ENCODE data around the gene ANO1. TPM values are rescaled to one million over a fixed set of nuclear protein-coding genes. Genes with fewer than 3 reads are reported as not detected.

ANO1 gene
- polyA plus RNA-seq, 3 donors = not detected

DNA sequence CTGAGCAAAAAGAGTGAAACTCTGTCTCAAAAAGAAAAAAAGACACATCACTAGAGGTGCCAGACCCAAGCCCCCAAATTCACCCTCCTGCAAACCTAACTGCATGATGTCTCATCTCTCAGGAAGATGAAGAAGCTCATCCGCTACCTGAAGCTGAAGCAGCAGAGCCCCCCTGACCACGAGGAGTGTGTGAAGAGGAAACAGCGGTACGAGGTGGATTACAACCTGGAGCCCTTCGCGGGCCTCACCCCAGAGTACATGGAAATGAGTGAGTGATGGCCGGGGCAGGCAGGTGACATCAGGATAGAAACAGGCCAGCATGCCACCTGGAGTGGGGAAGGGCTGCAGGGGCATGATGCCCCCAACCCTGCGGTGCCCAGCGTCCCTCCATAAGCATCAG lies 89.0 kb downstream of the ANO1 start:
- WGBS (ENCODE audit: insufficient coverage) = 74% methylated on average over 8 of the region's 9 CpGs
- TF ChIP-seq, protein P1, sequence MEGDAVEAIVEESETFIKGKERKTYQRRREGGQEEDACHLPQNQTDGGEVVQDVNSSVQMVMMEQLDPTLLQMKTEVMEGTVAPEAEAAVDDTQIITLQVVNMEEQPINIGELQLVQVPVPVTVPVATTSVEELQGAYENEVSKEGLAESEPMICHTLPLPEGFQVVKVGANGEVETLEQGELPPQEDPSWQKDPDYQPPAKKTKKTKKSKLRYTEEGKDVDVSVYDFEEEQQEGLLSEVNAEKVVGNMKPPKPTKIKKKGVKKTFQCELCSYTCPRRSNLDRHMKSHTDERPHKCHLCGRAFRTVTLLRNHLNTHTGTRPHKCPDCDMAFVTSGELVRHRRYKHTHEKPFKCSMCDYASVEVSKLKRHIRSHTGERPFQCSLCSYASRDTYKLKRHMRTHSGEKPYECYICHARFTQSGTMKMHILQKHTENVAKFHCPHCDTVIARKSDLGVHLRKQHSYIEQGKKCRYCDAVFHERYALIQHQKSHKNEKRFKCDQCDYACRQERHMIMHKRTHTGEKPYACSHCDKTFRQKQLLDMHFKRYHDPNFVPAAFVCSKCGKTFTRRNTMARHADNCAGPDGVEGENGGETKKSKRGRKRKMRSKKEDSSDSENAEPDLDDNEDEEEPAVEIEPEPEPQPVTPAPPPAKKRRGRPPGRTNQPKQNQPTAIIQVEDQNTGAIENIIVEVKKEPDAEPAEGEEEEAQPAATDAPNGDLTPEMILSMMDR (IDR thresholded peaks at IDR 0.05) = no peak

DNA sequence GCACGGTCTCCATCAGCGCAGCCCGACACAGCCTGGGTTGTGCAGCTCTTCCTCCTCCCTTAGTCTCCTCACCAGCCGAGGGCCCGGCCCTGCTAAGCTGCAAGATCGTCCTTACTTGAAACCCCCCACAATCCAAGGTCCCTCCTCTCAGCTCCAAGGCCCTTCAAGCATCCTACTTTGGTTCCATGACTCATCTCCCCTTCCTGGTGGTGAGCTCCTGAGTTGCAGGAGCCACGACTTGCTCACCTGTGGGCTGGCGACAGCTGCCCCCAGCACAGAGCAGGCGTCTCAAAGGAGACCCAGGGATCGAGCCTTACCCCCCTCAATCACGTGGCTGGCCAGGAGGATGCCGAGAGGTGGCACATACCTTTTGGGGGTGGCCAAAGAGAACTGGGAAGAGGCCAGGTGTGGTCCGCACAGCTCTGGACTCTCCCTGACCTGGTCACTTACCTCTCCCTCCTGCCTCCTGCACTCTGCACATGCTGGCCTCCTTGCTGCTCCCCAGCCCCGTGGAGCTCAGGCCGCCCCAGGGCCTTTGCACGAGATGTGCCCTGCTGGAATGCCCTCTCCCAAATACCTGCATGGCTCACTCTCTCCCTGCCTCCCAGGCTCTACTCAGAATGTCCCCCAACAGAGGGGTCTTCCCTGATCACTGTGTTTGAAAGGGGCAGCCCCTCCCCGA lies 89.7 kb downstream of the ANO1 start:
- 88% methylated on average over 16 of the region's 17 CpGs for WGBS (ENCODE audit: insufficient coverage)
- Histone ChIP-seq H3K79me2 (ENCODE audit: insufficient read depth, low read length) (no peaks in the 10 kb centered on the region), H3K9ac (ENCODE audit: insufficient read depth, low read length, poor library complexity, severe bottlenecking) (no peak overlapping the region), H3K27me3 (ENCODE audit: control insufficient read depth in 2 of 2, insufficient read depth in 2 of 2, low read length in 2 of 2) (no peaks in the 10 kb centered on the region), H4K20me1 (ENCODE audit: insufficient read depth, low read length) (no peaks in the 10 kb centered on the region), H3K4me1 (ENCODE audit: control insufficient read depth in 1 of 2, insufficient read depth in 2 of 2, low read length in 2 of 2) (no peaks in the 10 kb centered on the region), H3K4me2 (replicated peaks; ENCODE audit: extremely low read depth, low read length, poor library complexity, severe bottlenecking) (no peak overlapping the region), H3K4me3 (replicated peaks in 1 of 3; ENCODE audit: low read depth in 2 of 3, low read length in 3 of 3) (no peak overlapping the region), H3K9me3 (replicated peaks in 1 of 2; ENCODE audit: control insufficient read depth in 1 of 2, insufficient read depth in 1 of 2, low read length in 2 of 2) (no peaks in the 10 kb centered on the region), H3K36me3 (replicated peaks in 1 of 2; ENCODE audit: control insufficient read depth in 1 of 2, insufficient read depth in 2 of 2, low read length in 2 of 2) (no peaks in the 10 kb centered on the region), H3K27ac (ENCODE audit: low read depth in 1 of 2, low read length in 2 of 2) (no peak overlapping the region), H2AFZ (ENCODE audit: insufficient read depth, low read depth, low read length, poor library complexity, severe bottlenecking) (no peak overlapping the region)
- Mint-ChIP-seq H3K4me3 (no peak overlapping the region), H3K36me3 (no peaks in the 10 kb centered on the region), H3K27ac (peak overlapping the region in 1 of 7 donors; percentile 3), H3K27me3 (ENCODE audit: low read depth in 3 of 3) (peaks cover 8 to 11% (median 10%) of the 10 kb centered on the region in 3 donors), H3K4me1 (no peaks in the 10 kb centered on the region), H3K9me3 (peaks cover 0 to 1% (median 0%) of the 10 kb centered on the region in 7 donors)
- intact Hi-C loops (cut with micrococcal nuclease) = no loop called here
- DNase-seq = no peak
- TF ChIP-seq, protein P1 (IDR thresholded peaks at IDR 0.05) = no peak

More for the DNA sequence above, 89.0 kb downstream of the ANO1 start:
- H3K4me1 ChIP-seq (ENCODE audit: control insufficient read depth in 1 of 2, insufficient read depth in 2 of 2, low read length in 2 of 2) = no peaks in the 10 kb centered on the region
- no peak overlapping the region for H3K4me3 Mint-ChIP-seq
- H3K9me3 ChIP-seq (replicated peaks in 1 of 2; ENCODE audit: control insufficient read depth in 1 of 2, insufficient read depth in 1 of 2, low read length in 2 of 2) = no peaks in the 10 kb centered on the region
- peaks cover 0 to 1% (median 0%) of the 10 kb centered on the region in 7 donors for H3K9me3 Mint-ChIP-seq
- no peaks in the 10 kb centered on the region for H3K36me3 ChIP-seq (replicated peaks in 1 of 2; ENCODE audit: control insufficient read depth in 1 of 2, insufficient read depth in 2 of 2, low read length in 2 of 2)
- H3K4me3 ChIP-seq (replicated peaks in 1 of 3; ENCODE audit: low read depth in 2 of 3, low read length in 3 of 3) = no peak overlapping the region
- H3K27me3 Mint-ChIP-seq (ENCODE audit: low read depth in 3 of 3) = peaks cover 6 to 11% (median 9%) of the 10 kb centered on the region in 3 donors
- DNase-seq = no peak
- no peak overlapping the region for H3K27ac ChIP-seq (ENCODE audit: low read depth in 1 of 2, low read length in 2 of 2)
- H3K4me1 Mint-ChIP-seq = no peaks in the 10 kb centered on the region
- peak overlapping the region in 1 of 7 donors; percentile 18 for H3K27ac Mint-ChIP-seq
- no peaks in the 10 kb centered on the region for H4K20me1 ChIP-seq (ENCODE audit: insufficient read depth, low read length)
- H3K4me2 ChIP-seq (replicated peaks; ENCODE audit: extremely low read depth, low read length, poor library complexity, severe bottlenecking) = no peak overlapping the region
- no peak overlapping the region for H2AFZ ChIP-seq (ENCODE audit: insufficient read depth, low read depth, low read length, poor library complexity, severe bottlenecking)
- no peak overlapping the region for H3K9ac ChIP-seq (ENCODE audit: insufficient read depth, low read length, poor library complexity, severe bottlenecking)
- no peaks in the 10 kb centered on the region for H3K27me3 ChIP-seq (ENCODE audit: control insufficient read depth in 2 of 2, insufficient read depth in 2 of 2, low read length in 2 of 2)
- intact Hi-C loops (cut with micrococcal nuclease) = no loop called here
- no peaks in the 10 kb centered on the region for H3K36me3 Mint-ChIP-seq
- H3K79me2 ChIP-seq (ENCODE audit: insufficient read depth, low read length) = no peaks in the 10 kb centered on the region
